A549 (cell line): ENCODE measurements around the gene HTR3C. TPM values are rescaled to one million over a fixed set of nuclear protein-coding genes. Genes with fewer than 3 reads are reported as not detected.

Source experiments
- ATAC-seq, 2 experiments: fragments of 200-7000 bp in 1 of 2; fragments of >200 bp in 1 of 2; cut with Nextera tagmentation in 1 of 2; cut with Tn5 transposase in 1 of 2; 3 replicates each; pipeline versions ENCODE4 v1.8.0 to v1.9.1; 2018 to 2020; ENCODE audit warnings: mild to moderate bottlenecking in 1 of 2, moderate library complexity in 1 of 2
- CTCF ChIA-PET: fragments of 300-600 bp; sonication (Branson Sonifier 250); formaldehyde crosslinking; extraction: SDS; loops from one replicate; lab custom pipeline; 2021; ENCODE audit warnings: antibody characterized with exemption, inconsistent platforms; lab: Yijun Ruan, JAX
- POLR2A ChIA-PET: fragments of 350-600 bp; formaldehyde crosslinking; extraction: SDS; loops from one replicate; lab custom pipeline; 2021; ENCODE audit warnings: antibody characterized with exemption, inconsistent platforms; lab: Yijun Ruan, JAX
- DNase-seq, 2 experiments: peaks; one replicate each; pipeline versions ENCODE4 v3.0.0 to v3.0.0-alpha.2; 2011 to 2016; ENCODE audit warnings: low read depth in 1 of 2, low spot score in 1 of 2
- FAIRE-seq: peaks from 2 replicates; lab custom pipeline; 2011; peaks lifted over from hg19 to GRCh38; lab: Jason Lieb, UNC
- H3K27ac ChIP-seq, 2 experiments: fragments of >200 bp; sonication (Bioruptor Twin); formaldehyde crosslinking; 3 replicates each; pipeline ENCODE4 v1.5.1; 2016 to 2017
- H3K4me1 ChIP-seq: fragments of >200 bp; sonication (Bioruptor Twin); formaldehyde crosslinking; 3 replicates; pipeline ENCODE4 v1.6.1; 2016
- H3K4me2 ChIP-seq: fragments of >200 bp; sonication (Bioruptor Twin); formaldehyde crosslinking; 3 replicates; pipeline ENCODE4 v1.6.1; 2016
- H3K4me3 ChIP-seq: fragments of >200 bp; sonication (Bioruptor Twin); formaldehyde crosslinking; 3 replicates; pipeline ENCODE4 v1.5.1; 2016
- H3K9me3 ChIP-seq: fragments of >200 bp; sonication (Bioruptor Twin); formaldehyde crosslinking; 3 replicates; pipeline ENCODE4 v1.6.1; 2016
- CTCF ChIP-seq: fragments of >200 bp; sonication (Bioruptor Twin); formaldehyde crosslinking; IDR thresholded peaks from 3 replicates; pipeline ENCODE4 v1.5.1; 2016
- E2F6 ChIP-seq: IDR thresholded peaks from 2 replicates; pipeline ENCODE4 v1.6.1; 2012; ENCODE audit warnings: low read depth, borderline replicate concordance
- ELK1 ChIP-seq: fragments of 150-350 bp; IDR thresholded peaks from 2 replicates; pipeline ENCODE4 v1.6.1; 2014; ENCODE audit warnings: low read depth, mild to moderate bottlenecking, low read length
- ESRRA ChIP-seq: fragments of 150-350 bp; IDR thresholded peaks from 2 replicates; pipeline ENCODE4 v1.6.1; 2014; ENCODE audit warnings: mild to moderate bottlenecking, low read length, borderline replicate concordance
- FOSL2 ChIP-seq, 2 experiments: fragments of 450-650 bp in 1 of 2; fragments of >200 bp in 1 of 2; sonication (Bioruptor Twin) in 1 of 2; formaldehyde crosslinking; IDR thresholded peaks; 2 replicates each; pipeline versions ENCODE4 v1.5.0 to v1.6.1; 2016 to 2020; ENCODE audit warnings: mild to moderate bottlenecking in 1 of 2, moderate library complexity in 1 of 2
- HEYL ChIP-seq: fragments of 250-450 bp; sonication (Bioruptor Pico); IDR thresholded peaks from 2 replicates; pipeline ENCODE4 v1.8.0; 2021; ENCODE audit warnings: mild to moderate bottlenecking, moderate library complexity
- KDM1A ChIP-seq: fragments of 200-600 bp; sonication (generic); IDR thresholded peaks from 2 replicates; pipeline ENCODE4 v1.6.1; 2016; ENCODE audit warnings: low read depth, mild to moderate bottlenecking
- MAZ ChIP-seq: fragments of 150-350 bp; IDR thresholded peaks from 2 replicates; pipeline ENCODE4 v1.6.1; 2014; ENCODE audit warnings: antibody characterized with exemption, low read depth, low read length, borderline replicate concordance
- PBX3 ChIP-seq: IDR thresholded peaks from 2 replicates; pipeline ENCODE4 v1.6.1; 2012
- RARB ChIP-seq: fragments of 250-450 bp; sonication (Bioruptor Pico); IDR thresholded peaks from 2 replicates; pipeline ENCODE4 v1.8.0; 2021; ENCODE audit warnings: mild to moderate bottlenecking, moderate library complexity
- RFX5 ChIP-seq: fragments of 450-650 bp; IDR thresholded peaks from 2 replicates; pipeline ENCODE4 v1.7.1; 2014; ENCODE audit warnings: antibody characterized with exemption, mild to moderate bottlenecking, moderate library complexity
- RNF2 ChIP-seq: fragments of 200-600 bp; sonication (generic); IDR thresholded peaks from 2 replicates; pipeline ENCODE4 v1.6.1; 2016; ENCODE audit warnings: low read depth, mild to moderate bottlenecking, antibody characterized with exemption, moderate library complexity, borderline replicate concordance
- ZNF302 ChIP-seq: fragments of 250-450 bp; sonication (Bioruptor Pico); IDR thresholded peaks from 2 replicates; pipeline ENCODE4 v1.9.0; 2021; ENCODE audit warnings: inconsistent platforms, mild to moderate bottlenecking, moderate library complexity
- WGBS: methylation state at CpG from one replicate; pipeline ENCODE4 v1.1.6; 2017; ENCODE audit errors: missing lambda C conversion rate; 5-methylcytosine and 5-hydroxymethylcytosine counted together
- polyA plus RNA-seq, 4 experiments: library from polyadenylated mRNA; depleted of rRNA in 3 of 4; stranded (reverse); fragments of >200 nt; fragmentation: RNase III in 1 of 4; extraction: RNeasy Plus Mini Kit Qiagen cat#74134 plus additional on column Dnase treatment in 1 of 4; gene quantifications; 2 replicates in 3 of 4; 3 replicates in 1 of 4; pipeline ENCODE4 v1.2.3, GENCODE V29; 2011 to 2017
- TF ChIP-seq, protein P1 (sequence below): fragments of 200-600 bp; sonication (generic); IDR thresholded peaks from 2 replicates; pipeline ENCODE4 v1.6.1; 2016; ENCODE audit warnings: antibody characterized with exemption, mild to moderate bottlenecking, moderate library complexity
- TF ChIP-seq, protein P2 (sequence below): fragments of >200 bp; sonication (Bioruptor Twin); formaldehyde crosslinking; IDR thresholded peaks from 3 replicates; pipeline ENCODE4 v1.6.1; 2016

The HTR3C gene
- polyA plus RNA-seq, 2 of the 4 experiments (the other 2 are of a cell fraction) = not detected

DNA sequence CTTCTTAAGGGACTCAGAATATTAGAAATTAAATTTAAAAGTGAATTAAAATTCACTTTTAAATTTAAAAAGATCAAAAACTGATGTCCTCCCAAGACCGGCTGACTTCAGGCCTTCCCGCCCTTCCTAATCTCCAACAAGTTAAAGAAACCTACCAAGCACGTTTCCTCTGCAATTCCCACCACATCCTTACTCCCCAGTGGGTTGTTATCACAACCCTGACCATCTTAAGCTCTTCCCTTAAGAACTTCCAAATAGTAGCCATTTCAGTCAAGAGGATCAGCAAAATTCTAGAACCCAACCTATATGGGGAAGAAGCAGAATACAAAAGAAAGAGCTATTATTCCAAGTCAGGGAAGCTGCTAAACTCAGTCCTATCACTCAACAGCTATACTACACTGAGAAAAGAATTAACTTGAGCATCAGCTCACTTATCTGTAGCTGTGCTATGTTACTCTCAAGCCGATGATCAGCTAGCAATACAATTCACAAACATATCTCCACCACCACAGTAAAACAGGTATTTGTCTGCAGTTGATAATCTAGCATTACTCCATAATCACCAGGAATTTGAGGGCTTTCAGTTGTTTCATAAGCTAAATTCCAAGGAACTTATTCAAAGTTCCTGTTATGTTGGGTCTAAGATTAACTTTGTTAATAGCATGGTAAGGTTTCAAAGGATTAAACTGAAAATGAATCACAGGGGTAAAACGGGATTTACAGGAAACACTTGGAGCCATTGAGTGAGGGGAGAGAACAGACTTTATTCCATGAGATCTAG lies 49.5 kb upstream of the HTR3C start (continued):
- TF ChIP-seq, protein P1, sequence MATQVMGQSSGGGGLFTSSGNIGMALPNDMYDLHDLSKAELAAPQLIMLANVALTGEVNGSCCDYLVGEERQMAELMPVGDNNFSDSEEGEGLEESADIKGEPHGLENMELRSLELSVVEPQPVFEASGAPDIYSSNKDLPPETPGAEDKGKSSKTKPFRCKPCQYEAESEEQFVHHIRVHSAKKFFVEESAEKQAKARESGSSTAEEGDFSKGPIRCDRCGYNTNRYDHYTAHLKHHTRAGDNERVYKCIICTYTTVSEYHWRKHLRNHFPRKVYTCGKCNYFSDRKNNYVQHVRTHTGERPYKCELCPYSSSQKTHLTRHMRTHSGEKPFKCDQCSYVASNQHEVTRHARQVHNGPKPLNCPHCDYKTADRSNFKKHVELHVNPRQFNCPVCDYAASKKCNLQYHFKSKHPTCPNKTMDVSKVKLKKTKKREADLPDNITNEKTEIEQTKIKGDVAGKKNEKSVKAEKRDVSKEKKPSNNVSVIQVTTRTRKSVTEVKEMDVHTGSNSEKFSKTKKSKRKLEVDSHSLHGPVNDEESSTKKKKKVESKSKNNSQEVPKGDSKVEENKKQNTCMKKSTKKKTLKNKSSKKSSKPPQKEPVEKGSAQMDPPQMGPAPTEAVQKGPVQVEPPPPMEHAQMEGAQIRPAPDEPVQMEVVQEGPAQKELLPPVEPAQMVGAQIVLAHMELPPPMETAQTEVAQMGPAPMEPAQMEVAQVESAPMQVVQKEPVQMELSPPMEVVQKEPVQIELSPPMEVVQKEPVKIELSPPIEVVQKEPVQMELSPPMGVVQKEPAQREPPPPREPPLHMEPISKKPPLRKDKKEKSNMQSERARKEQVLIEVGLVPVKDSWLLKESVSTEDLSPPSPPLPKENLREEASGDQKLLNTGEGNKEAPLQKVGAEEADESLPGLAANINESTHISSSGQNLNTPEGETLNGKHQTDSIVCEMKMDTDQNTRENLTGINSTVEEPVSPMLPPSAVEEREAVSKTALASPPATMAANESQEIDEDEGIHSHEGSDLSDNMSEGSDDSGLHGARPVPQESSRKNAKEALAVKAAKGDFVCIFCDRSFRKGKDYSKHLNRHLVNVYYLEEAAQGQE = no peak
- TF ChIP-seq KDM1A (no peak), MAZ (no peak)

- ATAC-seq (no peak), DNase-seq (no peak), FAIRE-seq (no peak)
- Histone ChIP-seq H3K9me3 (no peaks in the 10 kb centered on the region), H3K27ac (no peak overlapping the region), H3K4me2 (no peak overlapping the region), H3K4me1 (peaks cover 11% of the 10 kb centered on the region), H3K4me3 (no peak overlapping the region)
- ChIA-PET CTCF (no interaction called here), POLR2A (no interaction called here)
- 100% methylated on average over 2 of the region's 2 CpGs for WGBS
- TF ChIP-seq PBX3 (no peak), ZNF302 (CRISPR knock-in tag) (no peak), ESRRA (no peak), RNF2 (no peak), HEYL (CRISPR knock-in tag) (no peak), E2F6 (no peak), ELK1 (no peak), KDM1A (no peak), FOSL2 (IDR thresholded peaks at IDR 0.05) (no peak), FOSL2 (CRISPR knock-in tag; IDR thresholded peaks at IDR 0.05) (no peak), RARB (no peak), CTCF (no peak), RFX5 (no peak)
- TF ChIP-seq, protein P2, sequence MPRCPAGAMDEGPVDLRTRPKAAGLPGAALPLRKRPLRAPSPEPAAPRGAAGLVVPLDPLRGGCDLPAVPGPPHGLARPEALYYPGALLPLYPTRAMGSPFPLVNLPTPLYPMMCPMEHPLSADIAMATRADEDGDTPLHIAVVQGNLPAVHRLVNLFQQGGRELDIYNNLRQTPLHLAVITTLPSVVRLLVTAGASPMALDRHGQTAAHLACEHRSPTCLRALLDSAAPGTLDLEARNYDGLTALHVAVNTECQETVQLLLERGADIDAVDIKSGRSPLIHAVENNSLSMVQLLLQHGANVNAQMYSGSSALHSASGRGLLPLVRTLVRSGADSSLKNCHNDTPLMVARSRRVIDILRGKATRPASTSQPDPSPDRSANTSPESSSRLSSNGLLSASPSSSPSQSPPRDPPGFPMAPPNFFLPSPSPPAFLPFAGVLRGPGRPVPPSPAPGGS = no peak
Observed at GRCh38 chr3:184004476-184004875, 48.4 kb upstream of the HTR3C start.
